ENCODE results near the gene TMEM165. TPM values are rescaled to one million over a fixed set of nuclear protein-coding genes. Genes with fewer than 3 reads are reported as not detected.

TMEM165 gene
- total and polyA plus RNA-seq, 10 of the 15 experiments (the other 5 are each of a cell fraction or from before 2014, with no cell fraction given) = 18.3 to 141 (median 81.1) TPM

DNA sequence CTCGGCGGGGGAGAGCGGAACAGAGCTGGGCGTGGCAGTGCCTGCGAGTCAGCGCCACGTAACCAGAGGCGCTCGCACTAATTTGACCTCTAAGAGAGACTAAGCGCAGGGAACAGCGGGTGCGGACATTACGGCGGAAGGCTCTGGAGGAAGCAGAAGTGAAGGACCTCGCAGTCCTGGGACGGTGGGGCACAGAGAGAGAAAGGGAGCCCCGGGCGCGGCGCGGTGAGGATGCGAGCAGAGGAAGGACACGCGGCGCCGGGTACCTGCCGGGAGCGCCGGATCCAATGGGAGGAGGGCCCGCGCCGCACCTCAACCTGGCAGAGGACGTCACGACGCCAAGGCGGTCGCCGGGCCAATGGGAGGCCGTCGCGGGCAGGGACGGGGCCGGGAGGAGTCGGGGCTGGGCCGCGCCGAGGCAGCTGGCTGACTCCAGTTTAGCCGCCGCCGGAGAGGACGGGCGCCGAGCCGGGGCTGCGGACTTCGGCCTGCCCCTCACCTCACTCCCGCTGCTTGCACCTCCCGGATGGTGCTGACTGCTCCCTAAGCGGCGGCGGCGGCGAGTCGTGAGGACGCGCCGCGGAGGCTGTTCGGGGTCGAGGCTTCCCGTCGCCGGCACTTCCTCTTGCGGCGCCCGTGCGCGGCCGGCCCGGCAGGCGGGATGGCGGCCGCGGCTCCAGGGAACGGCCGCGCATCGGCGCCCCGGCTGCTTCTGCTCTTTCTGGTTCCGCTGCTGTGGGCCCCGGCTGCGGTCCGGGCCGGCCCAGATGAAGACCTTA is at the start of gene TMEM165 (continued):
- TF ChIP-seq, protein P1, sequence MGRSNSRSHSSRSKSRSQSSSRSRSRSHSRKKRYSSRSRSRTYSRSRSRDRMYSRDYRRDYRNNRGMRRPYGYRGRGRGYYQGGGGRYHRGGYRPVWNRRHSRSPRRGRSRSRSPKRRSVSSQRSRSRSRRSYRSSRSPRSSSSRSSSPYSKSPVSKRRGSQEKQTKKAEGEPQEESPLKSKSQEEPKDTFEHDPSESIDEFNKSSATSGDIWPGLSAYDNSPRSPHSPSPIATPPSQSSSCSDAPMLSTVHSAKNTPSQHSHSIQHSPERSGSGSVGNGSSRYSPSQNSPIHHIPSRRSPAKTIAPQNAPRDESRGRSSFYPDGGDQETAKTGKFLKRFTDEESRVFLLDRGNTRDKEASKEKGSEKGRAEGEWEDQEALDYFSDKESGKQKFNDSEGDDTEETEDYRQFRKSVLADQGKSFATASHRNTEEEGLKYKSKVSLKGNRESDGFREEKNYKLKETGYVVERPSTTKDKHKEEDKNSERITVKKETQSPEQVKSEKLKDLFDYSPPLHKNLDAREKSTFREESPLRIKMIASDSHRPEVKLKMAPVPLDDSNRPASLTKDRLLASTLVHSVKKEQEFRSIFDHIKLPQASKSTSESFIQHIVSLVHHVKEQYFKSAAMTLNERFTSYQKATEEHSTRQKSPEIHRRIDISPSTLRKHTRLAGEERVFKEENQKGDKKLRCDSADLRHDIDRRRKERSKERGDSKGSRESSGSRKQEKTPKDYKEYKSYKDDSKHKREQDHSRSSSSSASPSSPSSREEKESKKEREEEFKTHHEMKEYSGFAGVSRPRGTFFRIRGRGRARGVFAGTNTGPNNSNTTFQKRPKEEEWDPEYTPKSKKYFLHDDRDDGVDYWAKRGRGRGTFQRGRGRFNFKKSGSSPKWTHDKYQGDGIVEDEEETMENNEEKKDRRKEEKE (IDR thresholded peaks at IDR 0.05) = no peak
- TF ChIP-seq SUPT20H (IDR thresholded peaks at IDR 0.05; ENCODE audit: borderline replicate concordance, control insufficient read depth, low read depth, low read length) = no peak
- 0 out of 2 replicates have a peak, but pooled peaks have one; percentile 32 for TF ChIP-seq ATF7 (IDR thresholded peaks at IDR 0.05; ENCODE audit: low read depth)
- no peak for TF ChIP-seq MYB (IDR thresholded peaks at IDR 0.05; ENCODE audit: borderline replicate concordance, low read depth, low read length)
- TF ChIP-seq CHD4 (IDR thresholded peaks at IDR 0.05) = no peak
- peak; percentile 84; the same call in 1 of the 3 replicates for TF ChIP-seq POU2F2 (IDR thresholded peaks at IDR 0.05; ENCODE audit: borderline replicate concordance, low read depth, low read length)
- TF ChIP-seq, protein P2, sequence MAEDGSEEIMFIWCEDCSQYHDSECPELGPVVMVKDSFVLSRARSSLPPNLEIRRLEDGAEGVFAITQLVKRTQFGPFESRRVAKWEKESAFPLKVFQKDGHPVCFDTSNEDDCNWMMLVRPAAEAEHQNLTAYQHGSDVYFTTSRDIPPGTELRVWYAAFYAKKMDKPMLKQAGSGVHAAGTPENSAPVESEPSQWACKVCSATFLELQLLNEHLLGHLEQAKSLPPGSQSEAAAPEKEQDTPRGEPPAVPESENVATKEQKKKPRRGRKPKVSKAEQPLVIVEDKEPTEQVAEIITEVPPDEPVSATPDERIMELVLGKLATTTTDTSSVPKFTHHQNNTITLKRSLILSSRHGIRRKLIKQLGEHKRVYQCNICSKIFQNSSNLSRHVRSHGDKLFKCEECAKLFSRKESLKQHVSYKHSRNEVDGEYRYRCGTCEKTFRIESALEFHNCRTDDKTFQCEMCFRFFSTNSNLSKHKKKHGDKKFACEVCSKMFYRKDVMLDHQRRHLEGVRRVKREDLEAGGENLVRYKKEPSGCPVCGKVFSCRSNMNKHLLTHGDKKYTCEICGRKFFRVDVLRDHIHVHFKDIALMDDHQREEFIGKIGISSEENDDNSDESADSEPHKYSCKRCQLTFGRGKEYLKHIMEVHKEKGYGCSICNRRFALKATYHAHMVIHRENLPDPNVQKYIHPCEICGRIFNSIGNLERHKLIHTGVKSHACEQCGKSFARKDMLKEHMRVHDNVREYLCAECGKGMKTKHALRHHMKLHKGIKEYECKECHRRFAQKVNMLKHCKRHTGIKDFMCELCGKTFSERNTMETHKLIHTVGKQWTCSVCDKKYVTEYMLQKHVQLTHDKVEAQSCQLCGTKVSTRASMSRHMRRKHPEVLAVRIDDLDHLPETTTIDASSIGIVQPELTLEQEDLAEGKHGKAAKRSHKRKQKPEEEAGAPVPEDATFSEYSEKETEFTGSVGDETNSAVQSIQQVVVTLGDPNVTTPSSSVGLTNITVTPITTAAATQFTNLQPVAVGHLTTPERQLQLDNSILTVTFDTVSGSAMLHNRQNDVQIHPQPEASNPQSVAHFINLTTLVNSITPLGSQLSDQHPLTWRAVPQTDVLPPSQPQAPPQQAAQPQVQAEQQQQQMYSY (CRISPR knock-in tag; IDR thresholded peaks at IDR 0.05) = no peak
- TF ChIP-seq, protein P3, sequence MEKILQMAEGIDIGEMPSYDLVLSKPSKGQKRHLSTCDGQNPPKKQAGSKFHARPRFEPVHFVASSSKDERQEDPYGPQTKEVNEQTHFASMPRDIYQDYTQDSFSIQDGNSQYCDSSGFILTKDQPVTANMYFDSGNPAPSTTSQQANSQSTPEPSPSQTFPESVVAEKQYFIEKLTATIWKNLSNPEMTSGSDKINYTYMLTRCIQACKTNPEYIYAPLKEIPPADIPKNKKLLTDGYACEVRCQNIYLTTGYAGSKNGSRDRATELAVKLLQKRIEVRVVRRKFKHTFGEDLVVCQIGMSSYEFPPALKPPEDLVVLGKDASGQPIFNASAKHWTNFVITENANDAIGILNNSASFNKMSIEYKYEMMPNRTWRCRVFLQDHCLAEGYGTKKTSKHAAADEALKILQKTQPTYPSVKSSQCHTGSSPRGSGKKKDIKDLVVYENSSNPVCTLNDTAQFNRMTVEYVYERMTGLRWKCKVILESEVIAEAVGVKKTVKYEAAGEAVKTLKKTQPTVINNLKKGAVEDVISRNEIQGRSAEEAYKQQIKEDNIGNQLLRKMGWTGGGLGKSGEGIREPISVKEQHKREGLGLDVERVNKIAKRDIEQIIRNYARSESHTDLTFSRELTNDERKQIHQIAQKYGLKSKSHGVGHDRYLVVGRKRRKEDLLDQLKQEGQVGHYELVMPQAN (conservative IDR thresholded peaks at IDR 0.05) = peak; percentile 68
- no peak for TF ChIP-seq NFXL1 (IDR thresholded peaks at IDR 0.05; ENCODE audit: borderline replicate concordance)
- TF ChIP-seq HCFC1 (IDR thresholded peaks at IDR 0.05; ENCODE audit: low read length) = 0 out of 2 replicates have a peak, but pooled peaks have one; percentile 33
- TF ChIP-seq, protein P4, sequence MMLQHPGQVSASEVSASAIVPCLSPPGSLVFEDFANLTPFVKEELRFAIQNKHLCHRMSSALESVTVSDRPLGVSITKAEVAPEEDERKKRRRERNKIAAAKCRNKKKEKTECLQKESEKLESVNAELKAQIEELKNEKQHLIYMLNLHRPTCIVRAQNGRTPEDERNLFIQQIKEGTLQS (IDR thresholded peaks at IDR 0.05; ENCODE audit: borderline replicate concordance, extremely low read depth, low read depth, low read length) = no peak
- TF ChIP-seq, protein P5, sequence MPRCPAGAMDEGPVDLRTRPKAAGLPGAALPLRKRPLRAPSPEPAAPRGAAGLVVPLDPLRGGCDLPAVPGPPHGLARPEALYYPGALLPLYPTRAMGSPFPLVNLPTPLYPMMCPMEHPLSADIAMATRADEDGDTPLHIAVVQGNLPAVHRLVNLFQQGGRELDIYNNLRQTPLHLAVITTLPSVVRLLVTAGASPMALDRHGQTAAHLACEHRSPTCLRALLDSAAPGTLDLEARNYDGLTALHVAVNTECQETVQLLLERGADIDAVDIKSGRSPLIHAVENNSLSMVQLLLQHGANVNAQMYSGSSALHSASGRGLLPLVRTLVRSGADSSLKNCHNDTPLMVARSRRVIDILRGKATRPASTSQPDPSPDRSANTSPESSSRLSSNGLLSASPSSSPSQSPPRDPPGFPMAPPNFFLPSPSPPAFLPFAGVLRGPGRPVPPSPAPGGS (IDR thresholded peaks at IDR 0.05; ENCODE audit: borderline replicate concordance, insufficient read depth, low read depth, low read length, poor library complexity, severe bottlenecking) = no peak
- TF ChIP-seq YBX1 (IDR thresholded peaks at IDR 0.05) = no peak
- TF ChIP-seq, protein P6, sequence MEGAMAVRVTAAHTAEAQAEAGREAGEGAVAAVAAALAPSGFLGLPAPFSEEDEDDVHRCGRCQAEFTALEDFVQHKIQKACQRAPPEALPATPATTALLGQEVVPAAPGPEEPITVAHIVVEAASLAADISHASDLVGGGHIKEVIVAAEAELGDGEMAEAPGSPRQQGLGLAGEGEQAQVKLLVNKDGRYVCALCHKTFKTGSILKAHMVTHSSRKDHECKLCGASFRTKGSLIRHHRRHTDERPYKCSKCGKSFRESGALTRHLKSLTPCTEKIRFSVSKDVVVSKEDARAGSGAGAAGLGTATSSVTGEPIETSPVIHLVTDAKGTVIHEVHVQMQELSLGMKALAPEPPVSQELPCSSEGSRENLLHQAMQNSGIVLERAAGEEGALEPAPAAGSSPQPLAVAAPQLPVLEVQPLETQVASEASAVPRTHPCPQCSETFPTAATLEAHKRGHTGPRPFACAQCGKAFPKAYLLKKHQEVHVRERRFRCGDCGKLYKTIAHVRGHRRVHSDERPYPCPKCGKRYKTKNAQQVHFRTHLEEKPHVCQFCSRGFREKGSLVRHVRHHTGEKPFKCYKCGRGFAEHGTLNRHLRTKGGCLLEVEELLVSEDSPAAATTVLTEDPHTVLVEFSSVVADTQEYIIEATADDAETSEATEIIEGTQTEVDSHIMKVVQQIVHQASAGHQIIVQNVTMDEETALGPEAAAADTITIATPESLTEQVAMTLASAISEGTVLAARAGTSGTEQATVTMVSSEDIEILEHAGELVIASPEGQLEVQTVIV (IDR thresholded peaks at IDR 0.05; ENCODE audit: borderline replicate concordance, partially characterized antibody) = no peak
- no peak for TF ChIP-seq PAX8 (IDR thresholded peaks at IDR 0.05)
